OCI-LY1 (cell line): ENCODE data around the gene USH1C.

Experiments used
- H2AFZ ChIP-seq: fragments of 200-600 bp; sonication (generic), shearing (Covaris generic); 2 replicates; pipeline ENCODE4 v1.6.0; 2014; ENCODE audit warnings: antibody characterized with exemption, mild to moderate bottlenecking, low read length
- H3F3A ChIP-seq: fragments of 200-600 bp; sonication (generic), shearing (Covaris generic); 2 replicates; pipeline ENCODE4 v1.6.0; 2014; ENCODE audit warnings: mild to moderate bottlenecking, antibody characterized with exemption, low read length, moderate library complexity; ENCODE audit not compliant: insufficient read depth
- H3K27ac ChIP-seq: fragments of 200-600 bp; sonication (generic); 2 replicates; pipeline ENCODE4 v1.5.1; 2014; ENCODE audit warnings: low read length, mixed run types, mild to moderate bottlenecking, low read depth; ENCODE audit not compliant: poor library complexity, severe bottlenecking
- H3K27me3 ChIP-seq: fragments of 200-600 bp; sonication (generic); 2 replicates; pipeline ENCODE4 v1.6.0; 2014; ENCODE audit warnings: antibody characterized with exemption, mild to moderate bottlenecking, low read length, moderate library complexity; ENCODE audit not compliant: insufficient read depth
- H3K36me3 ChIP-seq: fragments of 200-600 bp; sonication (generic); 2 replicates; pipeline ENCODE4 v1.6.1; 2014; ENCODE audit warnings: mild to moderate bottlenecking, antibody characterized with exemption, low read length, moderate library complexity, mixed read lengths; ENCODE audit not compliant: insufficient read depth
- H3K4me1 ChIP-seq: fragments of 200-600 bp; sonication (generic); 2 replicates; pipeline ENCODE4 v1.5.1; 2014; ENCODE audit warnings: mild to moderate bottlenecking, low read length, moderate library complexity; ENCODE audit not compliant: insufficient read depth, severe bottlenecking
- H3K4me2 ChIP-seq: fragments of 200-600 bp; sonication (generic), shearing (Covaris generic); 2 replicates; pipeline ENCODE4 v1.6.1; 2014; ENCODE audit warnings: low read length
- H3K4me3 ChIP-seq: fragments of 200-600 bp; sonication (generic); 2 replicates; pipeline ENCODE4 v1.5.1; 2014; ENCODE audit warnings: low read length, low read depth, mild to moderate bottlenecking, mixed read lengths; ENCODE audit not compliant: poor library complexity, severe bottlenecking
- H3K79me2 ChIP-seq: fragments of 200-600 bp; shearing (Covaris generic); 2 replicates; pipeline ENCODE4 v1.6.1; 2016; ENCODE audit warnings: mixed run types, low read length, mixed read lengths; ENCODE audit not compliant: insufficient read depth
- H3K9ac ChIP-seq: fragments of 200-600 bp; sonication (generic), shearing (Covaris generic); 2 replicates; pipeline ENCODE4 v1.6.1; 2014; ENCODE audit warnings: mild to moderate bottlenecking, low read length, mixed read lengths
- H3K9me2 ChIP-seq: fragments of 200-600 bp; sonication (generic), shearing (Covaris generic); 2 replicates; pipeline ENCODE4 v1.6.1; 2014; ENCODE audit warnings: low read depth, mild to moderate bottlenecking, low read length, mixed read lengths
- H3K9me3 ChIP-seq: fragments of 200-600 bp; shearing (Covaris generic); 2 replicates; pipeline ENCODE4 v1.6.1; 2014; ENCODE audit warnings: low read length, mixed read lengths
- H4K20me1 ChIP-seq: fragments of 200-600 bp; sonication (generic), shearing (Covaris generic); 2 replicates; pipeline ENCODE4 v1.6.0; 2016; ENCODE audit warnings: mild to moderate bottlenecking, low read length; ENCODE audit not compliant: insufficient read depth
- CTCF ChIP-seq: fragments of 200-600 bp; sonication (generic), shearing (Covaris generic); IDR thresholded peaks from 2 replicates; pipeline ENCODE4 v1.5.1; 2017; ENCODE audit warnings: mild to moderate bottlenecking, antibody characterized with exemption, low read length, moderate library complexity, mixed read lengths
- EZH2 ChIP-seq: fragments of 200-600 bp; sonication (generic), shearing (Covaris generic); IDR thresholded peaks from 2 replicates; pipeline ENCODE4 v1.8.0; 2017; ENCODE audit warnings: borderline replicate concordance, mixed run types, mild to moderate bottlenecking, antibody characterized with exemption, low read length, moderate library complexity, mixed read lengths

USH1C gene

GRCh38 chr11:17515443-17516176 lies 28.6 kb downstream of the USH1C start:
- no peak overlapping the region for H3K27ac ChIP-seq
- H3K9me2 ChIP-seq: no peaks in the 10 kb centered on the region
- no peaks in the 10 kb centered on the region for H3F3A ChIP-seq
- no peaks in the 10 kb centered on the region for H3K4me1 ChIP-seq
- no peak overlapping the region for H3K4me3 ChIP-seq
- H3K27me3 ChIP-seq: no peaks in the 10 kb centered on the region
- no peaks in the 10 kb centered on the region for H3K79me2 ChIP-seq
- no peak for TF ChIP-seq EZH2
- no peak for TF ChIP-seq CTCF
- H3K9me3 ChIP-seq: no peaks in the 10 kb centered on the region
- H3K4me2 ChIP-seq: no peak overlapping the region
- H3K36me3 ChIP-seq: no peaks in the 10 kb centered on the region
- no peak overlapping the region for H3K9ac ChIP-seq
- no peak overlapping the region for H2AFZ ChIP-seq
- no peaks in the 10 kb centered on the region for H4K20me1 ChIP-seq

DNA sequence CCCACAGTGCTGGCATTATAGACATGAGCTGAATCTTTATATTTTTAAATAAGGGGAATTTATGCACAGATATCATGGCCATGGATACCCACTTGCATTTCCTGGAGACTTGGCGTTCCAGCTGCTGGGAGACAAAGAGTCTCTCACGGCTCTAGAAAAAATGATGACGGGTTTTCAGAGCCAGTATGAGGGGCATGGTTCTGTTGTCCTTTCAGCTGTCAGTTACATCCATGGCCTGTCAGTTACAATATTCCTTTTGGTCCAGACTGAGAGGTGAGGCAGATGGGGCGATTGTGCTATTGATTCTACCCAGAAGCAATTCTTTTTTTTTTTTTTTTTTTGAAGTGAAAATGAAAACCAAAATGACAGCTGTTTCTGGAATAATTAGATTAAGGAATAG lies 29.7 kb downstream of the USH1C start:
- Histone ChIP-seq H3K9me2 (no peaks in the 10 kb centered on the region), H3K9ac (no peak overlapping the region), H3F3A (no peaks in the 10 kb centered on the region), H3K36me3 (no peaks in the 10 kb centered on the region), H3K27ac (no peak overlapping the region), H2AFZ (no peak overlapping the region), H3K4me3 (no peak overlapping the region), H3K9me3 (no peaks in the 10 kb centered on the region), H3K27me3 (no peaks in the 10 kb centered on the region), H3K4me2 (no peak overlapping the region), H3K79me2 (no peaks in the 10 kb centered on the region), H4K20me1 (no peaks in the 10 kb centered on the region), H3K4me1 (no peaks in the 10 kb centered on the region)
- TF ChIP-seq CTCF: no peak
- TF ChIP-seq EZH2: no peak

- H3K9ac ChIP-seq: no peak overlapping the region
- no peak for TF ChIP-seq EZH2
- TF ChIP-seq CTCF: no peak
- no peak overlapping the region for H2AFZ ChIP-seq
- no peak overlapping the region for H3K4me2 ChIP-seq
- no peak overlapping the region for H3K4me3 ChIP-seq
- H3K27ac ChIP-seq: no peak overlapping the region
- no peaks in the 10 kb centered on the region for H3K9me2 ChIP-seq
- no peaks in the 10 kb centered on the region for H3K79me2 ChIP-seq
- H4K20me1 ChIP-seq: no peaks in the 10 kb centered on the region
- no peaks in the 10 kb centered on the region for H3K36me3 ChIP-seq
- H3F3A ChIP-seq: no peaks in the 10 kb centered on the region
- H3K4me1 ChIP-seq: no peaks in the 10 kb centered on the region
- no peaks in the 10 kb centered on the region for H3K27me3 ChIP-seq
- H3K9me3 ChIP-seq: no peaks in the 10 kb centered on the region
Measured at GRCh38 chr11:17513853-17514252, 30.4 kb downstream of the USH1C start.
